Mononuclear cell (primary cell): ENCODE measurements around the gene CCDC107. TPM values are rescaled to one million over a fixed set of nuclear protein-coding genes. Genes with fewer than 3 reads are reported as not detected.
"Not testable (repeated sequence)": the region's sequence is repeated elsewhere in the genome, so short reads cannot be mapped to it uniquely, and the experiment has no call there.

Source experiments
- H3K27me3 ChIP-seq: 2 replicates; pipeline ENCODE4 v1.6.0; 2011; ENCODE audit warnings: low read length, control low read depth; ENCODE audit not compliant: insufficient read depth
- H3K4me1 ChIP-seq: 2 replicates; pipeline ENCODE4 v1.5.1; 2011; ENCODE audit warnings: mild to moderate bottlenecking, low read length, control low read depth; ENCODE audit not compliant: insufficient read depth
- H3K4me3 ChIP-seq: 2 replicates; pipeline ENCODE4 v1.5.1; 2011; ENCODE audit warnings: mild to moderate bottlenecking, low read length, moderate library complexity
- H3K9me3 ChIP-seq: 2 replicates; pipeline ENCODE4 v1.5.1; 2011; ENCODE audit warnings: low read depth, mild to moderate bottlenecking, control low read depth, low read length
- total RNA-seq: library from RNA; depleted of rRNA; stranded (reverse); fragments of >200 nt; gene quantifications from one replicate; pipeline ENCODE4 v1.2.3, GENCODE V29; 2012

The CCDC107 gene, protein sequence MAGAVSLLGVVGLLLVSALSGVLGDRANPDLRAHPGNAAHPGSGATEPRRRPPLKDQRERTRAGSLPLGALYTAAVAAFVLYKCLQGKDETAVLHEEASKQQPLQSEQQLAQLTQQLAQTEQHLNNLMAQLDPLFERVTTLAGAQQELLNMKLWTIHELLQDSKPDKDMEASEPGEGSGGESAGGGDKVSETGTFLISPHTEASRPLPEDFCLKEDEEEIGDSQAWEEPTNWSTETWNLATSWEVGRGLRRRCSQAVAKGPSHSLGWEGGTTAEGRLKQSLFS
- 6.9 TPM for total RNA-seq

DNA sequence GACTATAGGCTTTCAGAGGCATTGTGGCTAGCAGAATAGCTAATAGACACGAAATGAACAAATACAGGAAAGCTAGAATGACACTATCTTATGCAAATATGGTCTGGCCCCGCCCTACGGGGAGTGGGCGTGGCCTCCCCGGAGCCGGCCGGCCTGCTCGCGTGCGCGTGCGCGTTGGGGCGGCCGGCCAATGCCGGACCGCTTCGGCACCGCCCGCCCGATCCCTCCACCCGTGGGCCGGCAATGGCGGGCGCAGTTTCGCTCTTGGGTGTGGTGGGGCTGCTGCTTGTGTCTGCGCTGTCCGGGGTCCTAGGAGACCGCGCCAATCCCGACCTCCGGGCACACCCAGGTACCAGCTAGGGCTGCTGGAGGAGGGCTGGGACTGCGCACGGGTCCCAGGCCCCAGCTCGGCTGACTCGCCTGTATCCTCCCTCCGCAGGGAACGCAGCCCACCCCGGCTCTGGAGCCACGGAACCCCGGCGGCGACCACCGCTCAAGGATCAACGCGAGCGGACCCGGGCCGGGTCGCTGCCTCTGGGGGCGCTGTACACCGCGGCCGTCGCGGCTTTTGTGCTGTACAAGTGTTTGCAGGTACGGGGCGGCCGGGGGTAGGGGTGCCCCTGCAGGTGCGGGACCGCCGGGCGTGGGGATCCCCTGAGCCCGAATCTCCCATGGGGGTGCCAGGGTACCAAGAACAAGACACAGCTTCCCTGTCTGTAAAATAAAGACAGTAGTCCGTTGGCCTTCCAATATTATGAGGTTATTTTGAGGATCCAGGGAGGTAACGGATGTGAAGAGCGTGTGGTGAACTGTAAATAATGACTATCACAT is at the start of gene CCDC107:
Gene CCDC107 (plus strand): TSS at position 156 of the 831 bp plus-strand sequence. CDS start 88 bp downstream, at position 244.
- no peaks in the 10 kb centered on the region for H3K27me3 ChIP-seq
- H3K4me3 ChIP-seq: peak within 1 kb of the TSS; percentile 87
- H3K9me3 ChIP-seq: no peaks in the 10 kb centered on the region
- peaks cover 64% of the 10 kb centered on the region for H3K4me1 ChIP-seq

DNA sequence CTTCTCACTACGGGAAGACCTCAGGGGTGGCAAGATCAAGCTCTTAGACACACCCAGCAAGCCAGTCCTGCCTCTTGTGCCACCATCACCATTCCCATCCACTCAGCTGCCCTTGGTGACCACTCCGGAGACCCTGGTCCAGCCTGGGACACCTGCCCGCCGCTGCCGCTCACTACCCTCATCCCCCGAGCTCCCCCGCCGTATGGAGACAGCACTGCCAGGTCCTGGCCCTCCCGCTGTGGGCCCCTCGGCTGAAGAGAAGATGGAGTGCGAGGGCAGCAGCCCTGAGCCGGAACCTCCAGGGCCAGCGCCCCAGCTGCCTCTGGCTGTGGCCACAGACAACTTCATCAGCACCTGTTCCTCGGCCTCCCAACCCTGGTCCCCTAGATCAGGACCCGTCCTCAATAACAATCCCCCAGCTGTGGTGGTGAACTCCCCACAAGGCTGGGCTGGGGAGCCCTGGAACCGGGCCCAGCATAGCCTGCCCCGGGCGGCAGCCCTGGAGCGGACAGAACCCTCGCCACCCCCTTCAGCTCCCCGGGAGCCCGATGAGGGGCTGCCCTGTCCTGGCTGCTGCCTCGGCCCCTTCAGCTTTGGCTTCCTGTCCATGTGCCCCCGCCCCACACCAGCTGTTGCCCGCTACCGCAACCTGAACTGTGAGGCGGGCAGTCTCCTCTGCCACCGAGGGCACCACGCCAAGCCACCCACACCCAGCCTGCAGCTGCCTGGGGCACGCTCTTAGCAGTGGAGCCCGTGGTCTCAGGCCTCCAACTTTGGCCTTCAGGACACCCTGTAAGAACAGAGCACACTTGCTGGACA is 48.9 kb upstream of the CCDC107 start:
- Histone ChIP-seq H3K4me3 (no peak overlapping the region), H3K4me1 (peaks cover 44% of the 10 kb centered on the region), H3K27me3 (no peaks in the 10 kb centered on the region)

DNA sequence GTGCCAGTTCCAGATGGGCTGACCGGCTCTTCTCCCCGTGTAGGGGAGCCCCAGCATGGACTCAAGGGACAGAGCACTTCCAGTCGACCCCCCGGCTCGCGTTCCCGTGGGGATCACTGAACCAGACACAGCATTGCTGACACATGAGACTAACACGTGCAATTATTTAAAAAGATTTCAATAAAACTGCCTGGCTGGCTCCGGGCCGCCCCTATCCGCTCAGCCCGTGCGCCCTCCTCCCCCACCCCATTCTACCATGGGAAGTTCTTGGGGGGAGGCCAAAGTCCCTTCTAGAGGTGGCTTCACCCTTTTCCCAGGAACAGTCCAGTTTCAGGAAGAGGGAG is 48.3 kb upstream of the CCDC107 start:
- H3K9me3 ChIP-seq: no peaks in the 10 kb centered on the region
- H3K27me3 ChIP-seq: no peaks in the 10 kb centered on the region
- H3K4me3 ChIP-seq: no peak overlapping the region
- H3K4me1 ChIP-seq: peaks cover 39% of the 10 kb centered on the region

More for the DNA sequence above, 48.9 kb upstream of the CCDC107 start:
- H3K9me3 ChIP-seq: no peaks in the 10 kb centered on the region

DNA sequence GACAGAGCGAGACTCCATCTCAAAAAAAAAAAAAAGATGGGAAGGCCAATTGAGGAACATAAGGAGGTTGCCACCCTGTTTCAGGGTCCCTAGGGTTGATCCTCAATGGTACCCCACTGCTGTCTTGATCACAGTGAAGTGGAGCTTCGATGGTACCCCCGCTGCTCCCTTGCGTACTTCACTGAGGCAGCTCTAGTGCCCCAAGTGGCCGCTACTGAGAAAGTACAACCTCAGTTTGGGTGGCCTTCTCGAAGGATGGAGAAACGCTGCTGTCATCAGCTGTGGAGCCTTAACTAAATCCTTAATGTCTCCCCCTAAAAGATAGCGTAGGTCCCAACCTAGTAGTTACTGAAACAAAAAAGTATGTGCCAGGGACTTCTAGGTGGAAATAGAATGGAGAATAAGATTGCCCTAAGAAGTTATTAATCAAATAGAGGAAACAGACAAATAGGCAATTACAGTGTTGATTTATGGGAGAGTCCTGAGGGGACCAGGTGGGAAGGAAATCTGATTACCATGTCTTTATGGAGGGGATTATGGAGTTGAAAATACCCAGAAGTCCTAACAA is 46.8 kb upstream of the CCDC107 start:
- H3K4me1 ChIP-seq: peaks cover 32% of the 10 kb centered on the region
- H3K9me3 ChIP-seq: no peaks in the 10 kb centered on the region
- no peaks in the 10 kb centered on the region for H3K27me3 ChIP-seq
- no peak overlapping the region for H3K4me3 ChIP-seq

DNA sequence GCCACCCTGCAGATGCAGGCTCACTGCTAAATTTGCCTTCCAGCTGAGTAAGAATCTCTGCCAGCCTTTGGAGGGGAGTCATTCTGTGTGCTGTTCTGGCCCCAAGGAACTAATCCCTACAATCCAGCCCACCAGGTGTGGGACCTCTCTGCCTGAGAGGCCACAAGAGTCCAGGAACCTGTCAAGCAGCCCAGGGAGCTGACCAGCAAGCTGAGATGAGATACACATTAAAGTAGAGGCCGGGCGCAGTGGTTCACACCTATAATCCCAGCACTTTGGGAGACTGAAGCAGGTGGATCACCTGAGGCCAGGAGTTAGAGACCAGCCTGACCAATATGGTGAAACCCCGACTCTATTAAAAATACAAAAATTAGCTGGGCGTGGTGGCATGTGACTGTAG is 46.0 kb upstream of the CCDC107 start:
- H3K4me3 ChIP-seq, H3K9me3 ChIP-seq, H3K27me3 ChIP-seq: not testable (repeated sequence)
- H3K4me1 ChIP-seq: peaks cover 32% of the 10 kb centered on the region

DNA sequence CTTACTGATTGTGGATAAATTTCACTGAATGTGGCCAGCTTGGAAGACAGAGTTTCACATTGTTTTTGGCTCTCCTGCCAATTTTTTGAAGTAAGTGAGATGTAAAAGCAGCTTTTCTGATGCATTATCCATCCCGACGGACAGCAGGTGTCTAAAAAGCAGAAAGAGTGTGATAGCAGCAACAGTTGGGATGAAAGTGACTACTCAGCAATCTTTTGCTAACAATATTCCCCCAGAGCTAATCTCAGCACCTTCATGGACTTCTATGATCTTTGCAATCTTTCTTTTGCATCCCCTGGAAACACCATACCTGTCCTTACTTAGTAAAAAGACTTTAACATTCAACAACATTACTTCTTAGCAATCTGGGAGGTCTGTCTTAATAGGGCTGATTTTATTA is 45.2 kb upstream of the CCDC107 start:
- no peaks in the 10 kb centered on the region for H3K9me3 ChIP-seq
- no peaks in the 10 kb centered on the region for H3K27me3 ChIP-seq
- H3K4me3 ChIP-seq: no peak overlapping the region
- H3K4me1 ChIP-seq: peaks cover 37% of the 10 kb centered on the region

DNA sequence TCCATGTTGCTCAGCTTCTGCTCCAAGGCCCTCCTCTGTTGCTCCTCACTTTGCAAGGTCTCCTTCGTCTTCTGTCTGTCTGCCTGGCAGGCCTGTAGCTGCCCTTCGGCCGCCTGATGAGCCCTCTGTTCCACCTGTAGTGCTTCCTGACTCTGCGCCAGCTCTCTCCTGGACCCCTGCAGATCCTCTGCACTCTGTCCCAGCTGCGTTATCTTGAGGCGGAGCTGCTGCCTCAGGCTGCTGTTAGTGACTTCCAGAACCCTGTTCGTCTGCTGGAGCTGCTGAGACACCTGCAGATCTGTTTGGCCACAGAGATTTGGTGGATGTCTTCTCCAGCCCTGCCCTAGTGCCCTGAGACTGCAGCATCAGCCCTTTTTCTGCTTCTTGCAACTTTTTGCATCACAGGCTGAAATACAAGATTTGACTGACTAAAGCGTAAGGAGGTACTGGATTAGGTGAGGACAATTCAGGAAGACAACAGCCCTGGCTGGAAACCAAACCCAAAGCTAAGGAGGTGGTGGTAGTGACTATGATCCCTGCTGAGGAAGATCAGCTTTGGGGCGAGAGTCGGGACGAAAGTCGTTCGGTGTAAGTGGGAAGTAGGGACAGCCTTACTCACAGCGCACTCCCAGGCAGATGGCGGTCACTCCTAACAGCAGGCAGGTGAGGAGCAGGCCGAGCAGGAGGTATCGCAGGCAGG is 42.0 kb upstream of the CCDC107 start:
- Histone ChIP-seq H3K9me3 (no peaks in the 10 kb centered on the region), H3K4me3 (peak overlapping the region; percentile 44), H3K27me3 (no peaks in the 10 kb centered on the region), H3K4me1 (peaks cover 66% of the 10 kb centered on the region)

DNA sequence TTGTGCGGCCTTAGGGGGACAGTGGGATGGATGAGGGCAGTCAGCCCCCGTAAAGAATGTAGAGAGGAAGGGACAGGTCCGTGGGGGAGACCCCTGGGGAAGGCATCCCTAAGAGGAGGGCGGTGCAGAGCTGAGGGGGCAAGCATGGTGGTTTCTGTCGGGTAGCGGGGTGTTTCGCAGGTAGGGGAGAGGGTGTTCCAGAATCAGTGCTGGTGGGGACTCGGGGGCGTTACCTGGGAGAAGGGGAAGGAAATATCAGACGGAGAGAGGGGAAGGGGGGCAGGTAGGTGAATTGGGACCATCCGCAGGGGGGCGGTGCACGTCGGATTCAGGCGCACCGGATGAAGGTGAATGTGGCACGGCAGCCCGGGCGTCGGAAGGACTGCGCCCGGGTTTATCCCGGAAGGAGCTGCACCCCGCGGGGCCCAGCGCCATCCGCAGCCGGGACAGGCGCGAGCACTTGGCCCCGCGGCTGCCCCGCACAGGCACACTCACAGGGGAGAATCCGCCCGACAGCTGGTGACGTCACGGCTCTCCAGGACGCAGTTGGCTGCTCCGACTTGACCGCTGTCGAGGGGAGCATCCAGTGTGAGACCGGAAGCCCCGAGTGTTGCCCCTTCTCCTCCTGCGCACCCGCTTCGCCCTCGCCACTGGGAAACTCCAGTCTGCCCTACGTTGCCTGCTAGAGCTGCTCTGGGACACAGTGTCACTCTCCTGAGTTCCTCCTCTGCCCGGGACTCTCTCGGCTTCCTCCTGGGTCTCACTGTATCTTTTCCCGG is 41.2 kb upstream of the CCDC107 start:
- H3K4me1 ChIP-seq: peaks cover 64% of the 10 kb centered on the region
- no peaks in the 10 kb centered on the region for H3K9me3 ChIP-seq
- H3K4me3 ChIP-seq: peak overlapping the region; percentile 44
- no peaks in the 10 kb centered on the region for H3K27me3 ChIP-seq

DNA sequence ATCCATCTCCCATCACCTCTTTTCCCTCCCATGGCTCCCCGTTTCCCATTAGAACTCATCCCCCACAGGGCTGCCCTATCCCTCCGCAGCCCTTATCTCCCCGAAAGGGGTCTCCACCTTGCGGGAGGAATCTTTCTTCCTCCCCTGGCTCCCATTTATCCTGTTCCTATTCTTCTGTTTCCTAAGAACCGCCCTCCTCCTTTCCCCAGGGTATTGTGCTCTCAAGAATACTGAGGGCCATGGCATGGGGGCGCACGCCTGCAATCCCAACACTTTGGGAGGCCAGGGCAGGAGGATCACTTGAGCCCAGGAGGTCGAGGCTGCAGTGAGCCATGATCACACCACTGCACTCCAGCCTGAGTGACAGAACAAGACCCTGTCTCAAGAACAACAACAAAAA is 40.5 kb upstream of the CCDC107 start:
- Histone ChIP-seq H3K9me3 (no peaks in the 10 kb centered on the region), H3K4me3 (peak overlapping the region; percentile 44), H3K4me1 (peaks cover 61% of the 10 kb centered on the region)

DNA sequence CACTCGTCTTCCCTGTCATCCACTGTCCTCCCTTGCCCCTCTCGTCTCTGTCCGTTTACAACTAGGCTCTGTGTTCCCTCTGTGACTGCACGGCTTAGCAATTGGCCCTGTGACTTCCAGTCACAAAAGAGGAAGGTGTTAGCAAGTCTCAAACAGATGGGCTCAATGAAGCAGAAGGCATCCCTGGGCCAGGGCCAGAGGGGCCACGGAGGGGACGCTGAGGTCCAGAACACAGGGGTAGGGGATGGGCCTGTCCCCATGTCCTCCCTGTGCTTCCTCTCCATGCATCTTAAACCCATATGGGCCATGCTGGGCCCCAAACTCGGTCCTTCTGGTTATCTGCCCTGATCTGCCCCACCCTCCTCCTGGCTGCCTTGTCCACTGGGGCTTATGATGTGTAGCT is 39.8 kb upstream of the CCDC107 start, which contains the start of gene CD72:
Gene CD72 (minus strand): TSS at position 89 of the 403 bp plus-strand sequence. CDS start 110 bp downstream, outside the sequence.
- Histone ChIP-seq H3K4me3 (peak within 1 kb of the TSS; percentile 44), H3K9me3 (no peaks in the 10 kb centered on the region), H3K27me3 (no peaks in the 10 kb centered on the region), H3K4me1 (peaks cover 58% of the 10 kb centered on the region)

More for the DNA sequence above, 40.5 kb upstream of the CCDC107 start:
- H3K27me3 ChIP-seq: no peaks in the 10 kb centered on the region

DNA sequence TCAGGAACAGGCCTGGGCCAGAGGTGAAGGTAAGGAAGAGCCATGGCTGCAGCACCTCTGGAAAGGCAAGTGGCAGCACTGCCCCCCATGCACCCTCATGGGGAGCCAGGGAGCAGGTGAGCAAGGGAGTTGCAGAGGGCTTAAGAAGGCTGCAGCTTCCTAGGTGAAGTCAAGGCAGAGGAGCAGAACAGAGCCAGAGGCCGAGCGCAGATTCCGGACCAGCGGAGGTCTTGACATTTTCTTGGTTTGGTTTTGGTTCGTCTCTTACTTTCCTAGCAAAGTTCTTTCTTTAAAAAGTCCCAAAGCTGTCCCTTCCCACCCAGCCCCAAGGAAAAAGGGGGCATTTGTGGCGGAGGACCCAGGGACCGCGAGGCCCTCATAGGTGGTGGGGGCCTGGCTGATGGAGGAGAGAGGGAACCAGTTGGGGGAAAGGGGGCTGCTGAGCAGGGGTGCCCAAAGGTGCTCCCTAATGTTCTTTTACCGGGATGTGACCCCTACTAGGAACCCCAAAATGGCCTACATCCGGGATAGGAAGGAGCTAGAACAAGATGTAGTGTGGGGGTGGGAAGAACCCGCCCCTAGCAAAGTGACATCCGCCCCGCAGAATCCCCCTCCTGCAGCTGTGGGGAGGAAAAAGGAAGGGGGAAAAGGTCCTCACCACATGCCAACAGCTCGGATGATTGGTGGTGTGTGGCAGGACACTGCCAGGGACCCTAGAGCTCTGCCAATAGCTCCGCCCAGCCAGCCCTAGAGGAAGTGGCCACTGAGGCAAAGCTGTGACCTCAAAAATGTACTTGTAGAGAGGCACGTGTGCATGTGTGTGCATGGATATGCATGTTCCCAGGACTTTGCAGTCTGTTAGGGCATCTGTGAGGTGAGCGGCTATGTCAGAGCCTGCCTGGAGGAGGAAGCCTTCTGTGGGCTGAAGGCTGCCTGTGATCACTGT is 39.0 kb upstream of the CCDC107 start:
- peaks cover 53% of the 10 kb centered on the region for H3K4me1 ChIP-seq
- H3K27me3 ChIP-seq: no peaks in the 10 kb centered on the region
- no peak overlapping the region for H3K4me3 ChIP-seq
- no peaks in the 10 kb centered on the region for H3K9me3 ChIP-seq

DNA sequence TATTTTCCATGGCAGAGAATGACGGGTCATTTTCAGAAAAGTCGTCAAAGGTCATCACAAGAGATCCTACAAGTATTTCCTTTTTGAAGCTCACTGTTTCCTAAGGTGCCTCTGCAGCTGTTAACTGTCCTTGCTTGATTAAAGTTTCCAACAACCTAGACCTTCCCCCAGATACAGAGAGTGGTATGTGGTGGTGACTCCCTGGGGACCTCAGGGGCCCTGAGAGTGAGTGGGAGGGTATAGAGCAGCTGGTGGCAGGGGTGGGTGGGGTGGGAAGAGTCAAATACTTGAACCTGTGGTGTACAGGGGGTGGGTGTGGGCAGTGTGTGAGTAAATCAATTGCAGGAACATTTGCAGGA is 38.3 kb upstream of the CCDC107 start:
- no peaks in the 10 kb centered on the region for H3K27me3 ChIP-seq
- H3K4me1 ChIP-seq: peaks cover 53% of the 10 kb centered on the region
- no peaks in the 10 kb centered on the region for H3K9me3 ChIP-seq
- no peak overlapping the region for H3K4me3 ChIP-seq

DNA sequence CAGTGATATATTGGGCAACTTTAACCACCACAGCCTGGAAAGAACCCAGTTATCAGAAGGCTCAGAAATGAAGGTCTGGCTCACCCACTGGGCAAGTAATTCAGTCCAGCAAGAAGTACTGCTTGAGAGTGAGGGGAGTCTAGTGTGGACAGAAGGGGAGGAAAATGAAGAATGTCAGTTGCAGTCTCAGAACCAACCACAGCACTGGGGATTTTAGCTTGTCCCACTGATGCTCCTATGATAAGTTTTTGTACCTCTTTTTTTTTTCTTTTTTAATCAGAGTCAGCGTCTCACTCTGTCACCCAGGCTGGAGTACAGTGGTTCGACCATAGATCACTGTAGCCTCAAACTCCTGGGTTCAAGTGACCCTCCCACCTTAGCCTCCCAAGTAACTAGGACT is 30.5 kb upstream of the CCDC107 start:
- Histone ChIP-seq H3K27me3 (no peaks in the 10 kb centered on the region), H3K4me1 (peaks cover 4% of the 10 kb centered on the region), H3K9me3 (no peaks in the 10 kb centered on the region), H3K4me3 (no peak overlapping the region)
